HG03045 (cell line): ENCODE data around the gene BICD1.
A peak's percentile ranks its signal among the peaks of the same experiment; 100 is the strongest.

ENCODE experiments used
- ATAC-seq: cut with Tn5 transposase; IDR thresholded peaks from one replicate; pipeline ENCODE4 v1.9.1; 2021; ENCODE audit warnings: mild to moderate bottlenecking, moderate library complexity; ENCODE audit not compliant: unreplicated experiment

The BICD1 gene

DNA sequence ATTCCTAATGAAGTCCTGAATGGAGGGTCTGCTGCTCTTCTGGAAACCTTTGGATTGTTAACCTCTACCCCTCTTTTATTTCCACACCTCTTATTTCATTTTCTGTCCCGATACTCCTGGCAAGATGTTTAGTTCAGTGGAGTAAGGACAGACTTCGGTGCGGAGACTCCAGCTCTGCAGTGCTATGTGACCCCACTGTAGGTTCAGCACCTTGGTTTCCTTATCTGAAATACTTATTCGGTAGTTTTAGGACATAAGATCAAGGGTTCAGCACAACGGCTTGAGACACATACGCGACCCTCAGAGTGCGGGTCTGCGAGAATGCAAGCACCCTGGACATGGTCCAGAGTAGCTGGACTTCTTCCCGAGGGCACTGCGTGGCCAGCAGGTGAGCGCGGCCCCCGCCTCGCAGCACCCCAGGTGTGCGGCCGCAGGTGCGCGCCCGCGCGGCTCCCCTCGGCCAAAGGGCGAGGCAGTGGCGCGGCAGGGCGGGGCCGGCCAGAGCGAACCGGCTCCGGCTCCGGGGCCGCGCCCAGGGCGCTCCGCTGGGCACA is 292.2 kb downstream of the BICD1 start:
- no peak for ATAC-seq

DNA sequence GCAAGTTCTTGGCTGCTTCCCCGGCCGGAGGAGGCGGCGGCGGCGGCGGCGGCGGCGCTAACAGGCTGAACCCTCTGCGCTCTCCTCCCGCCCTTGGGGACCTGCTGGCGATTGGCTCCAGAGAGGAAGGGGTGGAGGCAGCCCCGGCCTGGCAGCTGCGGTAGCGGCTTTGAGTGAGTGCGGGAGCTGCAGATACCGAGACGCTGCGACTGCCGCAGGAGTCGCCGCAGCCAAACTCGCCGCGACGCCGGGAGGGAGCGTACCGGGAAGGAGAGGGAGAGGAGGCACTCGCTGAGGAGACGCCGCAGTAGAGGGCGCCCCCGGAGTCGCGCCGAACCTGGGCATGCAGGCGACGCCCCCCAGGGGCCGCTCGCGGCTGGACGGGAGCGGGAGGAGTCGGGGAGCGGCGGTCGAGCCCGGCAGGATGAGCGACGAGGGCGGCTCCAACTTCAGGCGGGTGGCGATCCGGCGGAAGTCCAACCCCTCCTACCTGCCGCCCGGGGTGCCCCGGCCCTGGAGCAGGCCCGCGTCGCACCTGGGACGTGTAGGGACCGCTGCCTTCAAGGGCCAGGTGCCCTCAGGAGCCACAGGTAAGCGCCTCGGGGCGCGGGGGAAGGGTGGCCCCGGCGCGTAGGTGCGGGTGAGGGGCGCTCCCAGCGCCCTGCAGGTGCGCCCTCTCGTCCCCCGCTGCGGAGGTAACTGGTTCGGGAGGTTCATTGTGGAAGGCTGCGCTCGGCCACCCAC is 292.9 kb downstream of the BICD1 start, which contains the start of gene FGD4:
Gene FGD4 (plus strand): TSS at position 189 of the 744 bp plus-strand sequence.
- ATAC-seq: peak; percentile 86

DNA sequence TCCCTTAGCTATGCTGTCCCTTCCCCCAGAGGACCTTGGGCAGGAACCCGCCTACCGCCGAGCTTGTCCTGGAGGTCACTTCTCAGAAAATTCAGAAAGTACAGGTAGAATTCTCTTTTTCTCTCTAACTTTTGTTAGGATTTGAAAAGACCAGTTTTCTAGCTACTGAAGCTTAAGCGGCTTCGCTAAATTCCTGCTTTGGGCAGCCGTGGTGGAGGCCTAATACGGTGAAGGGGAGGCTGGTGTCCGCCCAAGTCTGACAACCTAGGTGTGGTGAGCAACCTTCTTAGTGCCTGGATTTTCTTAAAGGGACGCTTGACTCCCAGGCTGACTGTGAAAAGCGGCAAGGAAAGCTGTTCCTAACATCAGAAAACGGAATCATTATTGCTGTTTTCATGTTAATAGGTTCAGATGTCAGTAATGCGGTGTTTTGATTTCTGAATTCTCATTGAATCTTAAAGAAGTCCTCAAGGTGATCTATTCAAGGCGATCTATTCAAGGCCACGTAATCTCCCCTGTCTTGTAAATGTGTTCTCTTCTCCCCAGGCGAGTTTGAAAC is 293.5 kb downstream of the BICD1 start:
- ATAC-seq: no peak

GRCh38 chr12:32400866-32401265 is 294.2 kb downstream of the BICD1 start:
- no peak for ATAC-seq

DNA sequence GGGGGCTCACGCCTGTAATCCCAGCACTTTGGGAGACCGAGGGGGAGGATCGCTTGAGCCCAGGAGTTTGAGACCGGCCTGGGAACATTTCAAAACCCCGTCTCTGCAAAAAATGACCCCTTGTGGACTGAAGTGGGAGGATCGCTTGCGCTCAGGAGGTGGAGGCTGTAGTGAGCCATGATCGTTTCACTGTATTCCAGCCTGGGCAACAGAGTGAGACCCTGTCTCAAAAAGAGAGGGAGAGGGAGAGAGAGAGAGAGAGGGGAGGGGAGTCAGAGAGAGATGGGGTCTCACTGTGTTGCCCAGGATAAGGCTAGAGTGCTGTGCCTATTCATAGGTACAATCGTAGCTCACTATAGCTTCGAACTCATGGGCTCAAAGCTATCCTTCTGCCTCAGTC is 295.5 kb downstream of the BICD1 start:
- ATAC-seq: no peak

- no peak for ATAC-seq
Observed at GRCh38 chr12:32402946-32403345, 296.3 kb downstream of the BICD1 start.

GRCh38 chr12:32407795-32408194 is 301.1 kb downstream of the BICD1 start:
- ATAC-seq: no peak

GRCh38 chr12:32413412-32413811 is 306.8 kb downstream of the BICD1 start:
- no peak for ATAC-seq

- no peak for ATAC-seq
Observed at GRCh38 chr12:32418221-32418620, 311.6 kb downstream of the BICD1 start.

- no peak for ATAC-seq
Observed at GRCh38 chr12:32418903-32419519, 312.4 kb downstream of the BICD1 start.

- ATAC-seq: no peak
Observed at GRCh38 chr12:32419520-32419960, 312.9 kb downstream of the BICD1 start.

DNA sequence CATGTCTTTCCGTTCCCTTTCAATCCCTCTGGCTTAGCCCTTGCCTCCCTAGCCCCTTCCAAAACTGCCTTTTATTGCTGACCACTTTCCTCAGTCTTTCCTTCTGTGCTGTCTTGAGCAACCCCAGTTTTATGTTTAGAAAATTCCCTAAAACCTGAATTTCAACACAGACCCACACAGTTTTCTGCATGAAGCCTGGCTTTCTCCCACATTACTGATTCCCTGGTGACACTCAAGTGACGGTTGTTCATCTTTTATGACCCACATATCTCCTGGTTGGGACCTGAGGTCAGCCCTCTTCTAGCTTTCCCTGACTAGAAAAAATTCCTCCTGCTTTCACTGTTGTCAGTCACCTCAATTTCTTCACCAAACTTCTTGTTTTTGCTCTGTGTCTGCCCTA is 313.7 kb downstream of the BICD1 start:
- no peak for ATAC-seq

- ATAC-seq: no peak
Observed at GRCh38 chr12:32423559-32423958, 316.9 kb downstream of the BICD1 start.

DNA sequence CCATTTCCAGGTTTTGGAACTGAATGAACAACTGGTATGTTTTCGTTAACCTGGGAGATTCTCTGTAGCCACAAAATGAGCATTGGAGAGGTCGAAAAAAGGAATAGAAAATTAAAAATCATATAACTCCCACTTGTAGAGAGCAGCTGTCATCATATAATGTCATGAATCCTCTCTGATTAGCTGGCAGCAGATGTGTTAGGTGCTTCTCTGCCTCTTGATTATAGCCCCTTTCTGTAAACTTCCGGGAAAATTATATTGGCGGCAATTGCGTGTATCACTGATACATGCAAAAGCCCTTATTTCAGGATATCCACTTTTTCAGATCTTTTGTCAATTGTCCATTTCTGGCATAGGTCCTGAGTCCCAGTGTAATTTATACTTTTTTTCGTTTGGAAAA is 324.4 kb downstream of the BICD1 start:
- no peak for ATAC-seq
